ENCODE results near the gene CMYA5. TPM values are rescaled to one million over a fixed set of nuclear protein-coding genes. Genes with fewer than 3 reads are reported as not detected.

Gene CMYA5
- polyA plus RNA-seq, 1 experiment = 1.5 TPM

DNA sequence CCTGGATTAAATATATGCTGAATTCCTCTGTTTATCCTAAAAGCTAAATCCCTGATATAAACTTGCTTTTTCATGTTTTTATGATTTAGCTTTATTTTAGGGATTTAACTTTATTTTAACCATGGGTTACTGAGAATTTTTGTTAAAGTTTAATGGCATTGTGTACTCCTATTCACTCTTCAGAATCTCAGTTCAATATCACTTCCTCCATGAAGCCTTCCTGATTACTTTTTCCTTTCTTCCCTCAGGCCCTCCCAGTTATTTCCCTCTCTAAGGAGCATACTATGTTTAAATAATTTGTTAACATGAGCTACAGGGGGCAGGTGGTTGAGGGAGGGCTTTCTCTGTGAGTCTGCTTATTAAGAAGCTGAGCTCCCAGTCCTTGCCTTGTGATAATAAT is 151.5 kb downstream of the CMYA5 start:
- Histone ChIP-seq H3K4me3 (ENCODE audit: low read depth, low read length) (no peak overlapping the region), H3K27me3 (ENCODE audit: control insufficient read depth, insufficient read depth, low read length) (peaks cover 1% of the 10 kb centered on the region), H3K36me3 (ENCODE audit: control insufficient read depth, insufficient read depth, low read length) (no peaks in the 10 kb centered on the region)
- TF ChIP-seq, protein P1, sequence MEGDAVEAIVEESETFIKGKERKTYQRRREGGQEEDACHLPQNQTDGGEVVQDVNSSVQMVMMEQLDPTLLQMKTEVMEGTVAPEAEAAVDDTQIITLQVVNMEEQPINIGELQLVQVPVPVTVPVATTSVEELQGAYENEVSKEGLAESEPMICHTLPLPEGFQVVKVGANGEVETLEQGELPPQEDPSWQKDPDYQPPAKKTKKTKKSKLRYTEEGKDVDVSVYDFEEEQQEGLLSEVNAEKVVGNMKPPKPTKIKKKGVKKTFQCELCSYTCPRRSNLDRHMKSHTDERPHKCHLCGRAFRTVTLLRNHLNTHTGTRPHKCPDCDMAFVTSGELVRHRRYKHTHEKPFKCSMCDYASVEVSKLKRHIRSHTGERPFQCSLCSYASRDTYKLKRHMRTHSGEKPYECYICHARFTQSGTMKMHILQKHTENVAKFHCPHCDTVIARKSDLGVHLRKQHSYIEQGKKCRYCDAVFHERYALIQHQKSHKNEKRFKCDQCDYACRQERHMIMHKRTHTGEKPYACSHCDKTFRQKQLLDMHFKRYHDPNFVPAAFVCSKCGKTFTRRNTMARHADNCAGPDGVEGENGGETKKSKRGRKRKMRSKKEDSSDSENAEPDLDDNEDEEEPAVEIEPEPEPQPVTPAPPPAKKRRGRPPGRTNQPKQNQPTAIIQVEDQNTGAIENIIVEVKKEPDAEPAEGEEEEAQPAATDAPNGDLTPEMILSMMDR (IDR thresholded peaks at IDR 0.05; ENCODE audit: insufficient read depth, low read depth, low read length) = no peak
- ChIA-PET POLR2A (no interaction called here), CTCF (interaction anchor here (2.0 kb wide), 1 partner anchor 16 kb away, joined by 9 read pairs; no protein-coding TSS in a partner anchor)
- no peak for DNase-seq (ENCODE audit: low read depth)

DNA sequence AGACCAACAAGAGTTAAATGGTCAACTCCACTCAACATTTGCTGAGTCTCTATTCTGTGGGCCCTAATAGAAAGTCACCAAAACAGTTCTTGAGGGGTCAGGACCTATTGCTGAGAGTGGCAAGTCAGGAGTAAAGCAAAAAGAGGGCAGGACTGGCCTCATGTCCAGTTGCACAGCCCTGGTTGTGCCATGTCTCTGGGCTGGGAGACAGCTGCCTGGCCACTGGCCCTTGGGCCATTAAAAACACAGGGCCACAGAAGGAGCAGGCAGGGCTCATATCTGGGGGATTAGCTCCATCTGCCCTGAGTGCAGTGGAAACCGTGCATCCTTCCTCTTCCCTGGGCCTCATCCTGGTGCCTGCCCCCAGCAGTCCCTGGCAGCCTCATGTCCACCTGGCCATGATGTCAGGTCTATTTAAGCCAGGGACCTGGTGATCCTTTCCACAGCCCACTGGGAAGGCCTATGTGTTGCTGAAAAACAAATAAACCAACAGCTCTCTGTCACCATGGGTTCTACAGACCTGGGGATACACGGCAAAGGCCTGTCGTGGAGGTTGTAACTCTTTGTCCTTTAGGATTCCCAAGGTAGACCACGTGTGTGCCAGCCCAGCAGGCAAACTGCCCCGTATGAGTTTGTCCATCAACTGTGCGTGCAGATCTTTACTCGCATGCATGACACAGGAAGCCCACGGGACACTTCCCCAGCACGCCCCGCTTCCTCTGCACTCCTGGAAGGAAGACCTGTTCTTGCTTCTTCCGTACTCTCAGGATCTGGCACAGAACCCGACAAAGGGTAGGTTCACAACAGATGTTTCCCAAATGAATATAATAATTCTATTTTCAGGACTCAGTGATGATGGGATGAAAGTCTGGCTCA is 152.6 kb downstream of the CMYA5 start:
- DNase-seq (ENCODE audit: low read depth) = no peak
- POLR2A ChIA-PET = no interaction called here
- H3K36me3 ChIP-seq (ENCODE audit: control insufficient read depth, insufficient read depth, low read length) = no peaks in the 10 kb centered on the region
- no peak overlapping the region for H3K4me3 ChIP-seq (ENCODE audit: low read depth, low read length)
- H3K27me3 ChIP-seq (ENCODE audit: control insufficient read depth, insufficient read depth, low read length) = peaks cover 1% of the 10 kb centered on the region
- CTCF ChIA-PET = interaction anchor here (2.0 kb wide), 1 partner anchor 15 kb away, joined by 9 read pairs; no protein-coding TSS in a partner anchor
- TF ChIP-seq, protein P1 (IDR thresholded peaks at IDR 0.05; ENCODE audit: insufficient read depth, low read depth, low read length) = no peak

DNA sequence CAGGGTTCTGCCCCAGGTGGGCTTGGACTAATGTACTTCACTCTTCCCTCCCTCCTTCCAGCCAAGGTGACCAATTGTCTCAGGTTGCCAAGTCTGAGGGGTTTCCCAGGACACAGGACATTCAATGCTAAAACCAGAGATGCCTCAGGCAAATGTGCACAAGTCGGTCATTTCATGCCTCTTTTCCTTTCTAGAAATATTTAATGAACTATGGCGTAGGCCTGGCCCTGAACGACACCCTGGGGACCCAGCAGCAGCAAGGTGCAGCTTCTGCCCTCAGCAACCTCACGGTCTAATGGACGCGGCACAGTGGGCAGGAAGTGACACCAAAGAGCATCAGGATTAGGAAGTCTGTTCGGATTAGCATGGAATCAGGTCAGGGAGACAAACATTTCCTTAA is 153.4 kb downstream of the CMYA5 start:
- H3K4me3 ChIP-seq (ENCODE audit: low read depth, low read length) = no peak overlapping the region
- peaks cover 1% of the 10 kb centered on the region for H3K27me3 ChIP-seq (ENCODE audit: control insufficient read depth, insufficient read depth, low read length)
- DNase-seq (ENCODE audit: low read depth) = no peak
- no peaks in the 10 kb centered on the region for H3K36me3 ChIP-seq (ENCODE audit: control insufficient read depth, insufficient read depth, low read length)
- ChIA-PET POLR2A (no interaction called here), CTCF (no interaction called here)
- TF ChIP-seq, protein P1 (IDR thresholded peaks at IDR 0.05; ENCODE audit: insufficient read depth, low read depth, low read length) = no peak

DNA sequence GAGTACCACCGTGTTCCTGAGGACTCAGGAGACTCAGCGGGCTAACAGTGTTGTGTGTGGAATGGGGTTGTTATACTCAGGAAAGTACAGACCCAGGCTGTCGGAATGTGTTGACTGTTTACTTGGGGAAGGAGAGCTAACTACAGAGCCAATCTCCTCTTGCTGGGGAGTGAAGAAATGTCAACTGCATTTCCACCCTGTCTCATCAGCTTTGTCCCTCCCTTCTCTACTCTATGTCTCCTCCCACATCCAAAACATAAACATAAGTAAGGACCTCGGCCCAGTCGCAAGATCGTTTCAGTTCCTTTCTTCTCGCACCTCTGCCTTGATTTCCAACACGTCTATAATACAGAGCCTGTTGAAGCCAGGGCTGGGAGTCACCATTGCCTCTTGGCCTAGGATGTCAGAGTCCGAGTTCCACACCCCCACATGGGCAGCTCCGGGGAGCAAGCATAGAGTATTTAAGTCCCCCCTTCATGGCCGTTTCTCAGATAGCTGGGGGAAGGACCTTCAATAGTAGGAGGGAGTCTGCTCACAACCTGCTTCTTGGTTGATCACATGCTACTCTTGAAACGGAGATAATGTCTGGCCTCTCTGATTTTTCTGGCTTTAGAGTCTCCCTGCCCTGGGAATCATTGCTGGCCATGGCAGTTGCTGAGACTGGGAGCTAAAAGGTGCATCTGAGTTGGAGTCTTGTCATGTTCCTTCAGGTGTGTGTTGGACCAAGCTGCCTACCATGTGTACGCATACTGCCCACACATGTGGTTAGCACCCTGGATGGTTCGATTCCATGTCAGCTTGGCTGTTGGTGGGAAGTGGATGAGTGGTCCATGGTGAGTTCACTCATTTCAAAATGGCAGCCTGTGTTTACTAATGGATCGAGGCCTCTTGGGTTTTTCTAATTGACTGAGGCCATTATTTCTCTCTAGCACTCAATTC is 154.1 kb downstream of the CMYA5 start:
- POLR2A ChIA-PET = no interaction called here
- TF ChIP-seq, protein P1 (IDR thresholded peaks at IDR 0.05; ENCODE audit: insufficient read depth, low read depth, low read length) = no peak
- peaks cover 1% of the 10 kb centered on the region for H3K27me3 ChIP-seq (ENCODE audit: control insufficient read depth, insufficient read depth, low read length)
- no peak overlapping the region for H3K4me3 ChIP-seq (ENCODE audit: low read depth, low read length)
- CTCF ChIA-PET = interaction anchor here (1.6 to 3.5 kb wide), 2 partner anchors 9 to 14 kb away, joined by 6 to 11 read pairs; no protein-coding TSS in a partner anchor
- DNase-seq (ENCODE audit: low read depth) = no peak
- no peaks in the 10 kb centered on the region for H3K36me3 ChIP-seq (ENCODE audit: control insufficient read depth, insufficient read depth, low read length)

DNA sequence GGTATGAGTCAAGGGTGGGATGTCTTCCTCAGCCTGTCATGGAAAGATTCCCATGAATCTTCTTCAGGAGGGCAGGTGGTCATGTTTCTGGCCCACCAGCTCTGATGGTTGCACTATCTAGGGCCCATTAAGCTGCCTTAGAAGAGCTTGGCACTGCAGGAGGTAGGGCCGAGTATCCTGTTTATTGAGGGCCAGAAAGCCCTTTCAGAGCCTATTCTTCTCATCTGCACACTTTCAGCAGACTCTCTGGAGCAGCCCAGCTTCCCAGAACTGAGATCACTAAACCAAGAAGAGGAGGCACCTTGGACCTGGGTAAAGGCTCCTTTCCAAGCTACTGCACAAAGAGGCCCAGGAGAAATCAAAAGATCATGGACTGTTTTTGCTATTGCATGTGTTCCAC is 154.9 kb downstream of the CMYA5 start:
- no peak overlapping the region for H3K4me3 ChIP-seq (ENCODE audit: low read depth, low read length)
- no peak for DNase-seq (ENCODE audit: low read depth)
- H3K36me3 ChIP-seq (ENCODE audit: control insufficient read depth, insufficient read depth, low read length) = no peaks in the 10 kb centered on the region
- CTCF ChIA-PET = interaction anchor here (1.6 to 3.5 kb wide), 2 partner anchors 10 to 13 kb away, joined by 6 to 11 read pairs; no protein-coding TSS in a partner anchor
- TF ChIP-seq, protein P1 (IDR thresholded peaks at IDR 0.05; ENCODE audit: insufficient read depth, low read depth, low read length) = no peak
- POLR2A ChIA-PET = no interaction called here
- peaks cover 1% of the 10 kb centered on the region for H3K27me3 ChIP-seq (ENCODE audit: control insufficient read depth, insufficient read depth, low read length)

All from BJ (cell line).